Measurements from ENCODE around the gene CCDC195. TPM values are rescaled to one million over a fixed set of nuclear protein-coding genes. Genes with fewer than 3 reads are reported as not detected.

The CCDC195 gene
- polyA plus RNA-seq, 1 donor (not counting 4 experiments of a cell fraction or from before 2014, with no cell fraction given) = not detected

- no peak overlapping the region for H3K27ac ChIP-seq (ENCODE audit: control insufficient read depth, insufficient read depth, low read length)
Measured at GRCh38 chr2:224722250-224722649, 6.1 kb upstream of the CCDC195 start.

GRCh38 chr2:224716921-224717320, 756 bp upstream of the CCDC195 start:
- no peak overlapping the region for H3K4me2 ChIP-seq (ENCODE audit: control insufficient read depth, extremely low read depth, insufficient read depth, low read depth, low read length)
- no peaks in the 10 kb centered on the region for H3K36me3 ChIP-seq (ENCODE audit: control insufficient read depth in 2 of 2, extremely low read depth in 1 of 2, insufficient read depth in 2 of 2, low read length in 2 of 2)
- no peaks in the 10 kb centered on the region for H4K20me1 ChIP-seq (ENCODE audit: control insufficient read depth, extremely low read depth, insufficient read depth, low read length)
- TF ChIP-seq EZH2 (IDR thresholded peaks at IDR 0.05; ENCODE audit: low read length) = no peak
- TF ChIP-seq, protein P1, sequence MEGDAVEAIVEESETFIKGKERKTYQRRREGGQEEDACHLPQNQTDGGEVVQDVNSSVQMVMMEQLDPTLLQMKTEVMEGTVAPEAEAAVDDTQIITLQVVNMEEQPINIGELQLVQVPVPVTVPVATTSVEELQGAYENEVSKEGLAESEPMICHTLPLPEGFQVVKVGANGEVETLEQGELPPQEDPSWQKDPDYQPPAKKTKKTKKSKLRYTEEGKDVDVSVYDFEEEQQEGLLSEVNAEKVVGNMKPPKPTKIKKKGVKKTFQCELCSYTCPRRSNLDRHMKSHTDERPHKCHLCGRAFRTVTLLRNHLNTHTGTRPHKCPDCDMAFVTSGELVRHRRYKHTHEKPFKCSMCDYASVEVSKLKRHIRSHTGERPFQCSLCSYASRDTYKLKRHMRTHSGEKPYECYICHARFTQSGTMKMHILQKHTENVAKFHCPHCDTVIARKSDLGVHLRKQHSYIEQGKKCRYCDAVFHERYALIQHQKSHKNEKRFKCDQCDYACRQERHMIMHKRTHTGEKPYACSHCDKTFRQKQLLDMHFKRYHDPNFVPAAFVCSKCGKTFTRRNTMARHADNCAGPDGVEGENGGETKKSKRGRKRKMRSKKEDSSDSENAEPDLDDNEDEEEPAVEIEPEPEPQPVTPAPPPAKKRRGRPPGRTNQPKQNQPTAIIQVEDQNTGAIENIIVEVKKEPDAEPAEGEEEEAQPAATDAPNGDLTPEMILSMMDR (optimal IDR thresholded peaks at IDR 0.05 in 1 of 3, IDR thresholded peaks at IDR 0.05 in 1 of 3, conservative IDR thresholded peaks at IDR 0.05 in 1 of 3; ENCODE audit: extremely low read depth in 1 of 3, insufficient read depth in 2 of 3, low read length in 3 of 3) = no peak
- dilution Hi-C loops (cut with MboI; ENCODE audit: extremely low pct_ligation_motif_present, low sequenced_read_pairs) = no loop called here
- no peaks in the 10 kb centered on the region for H3K27me3 ChIP-seq (ENCODE audit: control insufficient read depth, extremely low read depth, insufficient read depth, low read length)
- no peaks in the 10 kb centered on the region for H3K79me2 ChIP-seq (ENCODE audit: control insufficient read depth, insufficient read depth, low read length)
- H3K4me1 ChIP-seq (ENCODE audit: control insufficient read depth, extremely low read depth, insufficient read depth, low read length) = no peaks in the 10 kb centered on the region
- no peak overlapping the region for H2AFZ ChIP-seq (ENCODE audit: control insufficient read depth, low read length)
- no peak overlapping the region for H3K9ac ChIP-seq (ENCODE audit: control insufficient read depth, extremely low read depth, insufficient read depth, low read length)
- H3K9me3 ChIP-seq (ENCODE audit: control insufficient read depth, low read depth, low read length) = no peaks in the 10 kb centered on the region
- no peaks in the 10 kb centered on the region for H3K9me1 ChIP-seq (ENCODE audit: control insufficient read depth, extremely low read depth, insufficient read depth, low read length)
- H3K27ac ChIP-seq (ENCODE audit: control insufficient read depth, insufficient read depth, low read length) = no peak overlapping the region
- H3K4me3 ChIP-seq (ENCODE audit: control insufficient read depth in 2 of 3, extremely low read depth in 1 of 3, insufficient read depth in 2 of 3, low read depth in 1 of 3, low read length in 3 of 3) = no peak overlapping the region
- DNase-seq (ENCODE audit: low read depth, low spot score) = no peak
- no peak for FAIRE-seq

More at GRCh38 chr2:224722250-224722649, 6.1 kb upstream of the CCDC195 start:
- no peak for TF ChIP-seq EZH2 (IDR thresholded peaks at IDR 0.05; ENCODE audit: low read length)
- TF ChIP-seq, protein P1 (optimal IDR thresholded peaks at IDR 0.05 in 1 of 3, IDR thresholded peaks at IDR 0.05 in 1 of 3, conservative IDR thresholded peaks at IDR 0.05 in 1 of 3; ENCODE audit: extremely low read depth in 1 of 3, insufficient read depth in 2 of 3, low read length in 3 of 3) = no peak
- H3K4me3 ChIP-seq (ENCODE audit: control insufficient read depth in 2 of 3, extremely low read depth in 1 of 3, insufficient read depth in 2 of 3, low read depth in 1 of 3, low read length in 3 of 3) = no peak overlapping the region
- no peak overlapping the region for H2AFZ ChIP-seq (ENCODE audit: control insufficient read depth, low read length)
- DNase-seq (ENCODE audit: low read depth, low spot score) (no peak), FAIRE-seq (no peak)
- H3K27me3 ChIP-seq (ENCODE audit: control insufficient read depth, extremely low read depth, insufficient read depth, low read length) = no peaks in the 10 kb centered on the region
- no peaks in the 10 kb centered on the region for H4K20me1 ChIP-seq (ENCODE audit: control insufficient read depth, extremely low read depth, insufficient read depth, low read length)
- H3K9ac ChIP-seq (ENCODE audit: control insufficient read depth, extremely low read depth, insufficient read depth, low read length) = no peak overlapping the region
- H3K4me1 ChIP-seq (ENCODE audit: control insufficient read depth, extremely low read depth, insufficient read depth, low read length) = no peaks in the 10 kb centered on the region
- no peaks in the 10 kb centered on the region for H3K79me2 ChIP-seq (ENCODE audit: control insufficient read depth, insufficient read depth, low read length)
- no peak overlapping the region for H3K4me2 ChIP-seq (ENCODE audit: control insufficient read depth, extremely low read depth, insufficient read depth, low read depth, low read length)
- dilution Hi-C loops (cut with MboI; ENCODE audit: extremely low pct_ligation_motif_present, low sequenced_read_pairs) = no loop called here
- H3K36me3 ChIP-seq (ENCODE audit: control insufficient read depth in 2 of 2, extremely low read depth in 1 of 2, insufficient read depth in 2 of 2, low read length in 2 of 2) = no peaks in the 10 kb centered on the region
- no peaks in the 10 kb centered on the region for H3K9me1 ChIP-seq (ENCODE audit: control insufficient read depth, extremely low read depth, insufficient read depth, low read length)
- H3K9me3 ChIP-seq (ENCODE audit: control insufficient read depth, low read depth, low read length) = no peaks in the 10 kb centered on the region
